Cortex of kidney (tissue), 1 donor: ENCODE measurements around the gene TLR5.

Source experiments
- DNase-seq: peaks from one replicate; lab custom pipeline; 2025; lab: John Stamatoyannopoulos, UW

The TLR5 gene

GRCh38 chr1:223150443-223150842 lies 7.4 kb upstream of the TLR5 start:
- no peak for DNase-seq

GRCh38 chr1:223147873-223148272 lies 4.8 kb upstream of the TLR5 start:
- DNase-seq = no peak

- DNase-seq = no peak
Observed at GRCh38 chr1:223147409-223147808, 4.4 kb upstream of the TLR5 start.

GRCh38 chr1:223146745-223147144 lies 3.7 kb upstream of the TLR5 start:
- DNase-seq = no peak

- no peak for DNase-seq
Observed at GRCh38 chr1:223144914-223145313, 1.9 kb upstream of the TLR5 start.

GRCh38 chr1:223144431-223144830 lies 1.4 kb upstream of the TLR5 start:
- DNase-seq = no peak

- DNase-seq = no peak
Observed at GRCh38 chr1:223143537-223144248, 645 bp upstream of the TLR5 start.

- no peak for DNase-seq
Observed at GRCh38 chr1:223142269-223142668, 779 bp downstream of the TLR5 start.

- no peak for DNase-seq
Observed at GRCh38 chr1:223140611-223141405, 2.2 kb downstream of the TLR5 start.

- DNase-seq = no peak
Observed at GRCh38 chr1:223137455-223138085, 5.5 kb downstream of the TLR5 start.

GRCh38 chr1:223136086-223136485 lies 7.0 kb downstream of the TLR5 start:
- DNase-seq = no peak

- DNase-seq = no peak
Observed at GRCh38 chr1:223135176-223135942, 7.7 kb downstream of the TLR5 start.

GRCh38 chr1:223133824-223134435 lies 9.1 kb downstream of the TLR5 start:
- DNase-seq = no peak

GRCh38 chr1:223133306-223133823 lies 9.7 kb downstream of the TLR5 start:
- DNase-seq = no peak

GRCh38 chr1:223129229-223129901 lies 13.7 kb downstream of the TLR5 start:
- DNase-seq = no peak

GRCh38 chr1:223126741-223127140 lies 16.3 kb downstream of the TLR5 start:
- no peak for DNase-seq

GRCh38 chr1:223125766-223126165 lies 17.3 kb downstream of the TLR5 start:
- DNase-seq = no peak

GRCh38 chr1:223123011-223123610 lies 19.9 kb downstream of the TLR5 start:
- no peak for DNase-seq

- DNase-seq = no peak
Observed at GRCh38 chr1:223118418-223118817, 24.6 kb downstream of the TLR5 start.

- DNase-seq = no peak
Observed at GRCh38 chr1:223116950-223117349, 26.1 kb downstream of the TLR5 start.

GRCh38 chr1:223114871-223115270 lies 28.2 kb downstream of the TLR5 start:
- no peak for DNase-seq
